Fibroblast of the conjunctiva (primary cell): ENCODE results near the gene HGS.

Source experiments
- DNase-seq: peaks from one replicate; pipeline ENCODE4 v3.0.0-alpha.2; 2010; ENCODE audit warnings: low read depth

The HGS gene

GRCh38 chr17:81741594-81742452 is 58.0 kb downstream of the HGS start:
- DNase-seq: no peak
